ENCODE data around the gene WNK1.
A peak's percentile ranks its signal among the peaks of the same experiment; 100 is the strongest.
"Not testable (repeated sequence)": the region's sequence is repeated elsewhere in the genome, so short reads cannot be mapped to it uniquely, and the experiment has no call there.

The WNK1 gene

GRCh38 chr12:749751-750270 lies 2.6 kb upstream of the WNK1 start:
- DNase-seq (ENCODE audit: low read depth in 3 of 3), result no peak

GRCh38 chr12:750366-751191 lies 1.8 kb upstream of the WNK1 start:
- DNase-seq (ENCODE audit: low read depth in 3 of 3), result no peak

- DNase-seq (ENCODE audit: low read depth in 3 of 3), result peak; percentile 73 to 89 (median 76)
Measured at GRCh38 chr12:751192-751998, 984 bp upstream of the WNK1 start.

- peak; percentile 6 to 28 (median 10) for DNase-seq (ENCODE audit: low read depth in 3 of 3)
Measured at GRCh38 chr12:752695-753610, 574 bp downstream of the WNK1 start.

- peak; percentile 2 to 43 (median 20) for DNase-seq (ENCODE audit: low read depth in 3 of 3)
Measured at GRCh38 chr12:753611-754472, 1.5 kb downstream of the WNK1 start.

- no peak for DNase-seq (ENCODE audit: low read depth in 3 of 3)
Measured at GRCh38 chr12:754473-754820, 2.1 kb downstream of the WNK1 start.

- no peak for DNase-seq (ENCODE audit: low read depth in 3 of 3)
Measured at GRCh38 chr12:754851-755562, 2.6 kb downstream of the WNK1 start.

GRCh38 chr12:759628-760027 lies 7.2 kb downstream of the WNK1 start:
- no peak for DNase-seq (ENCODE audit: low read depth in 3 of 3)

GRCh38 chr12:761256-761655 lies 8.9 kb downstream of the WNK1 start:
- DNase-seq (ENCODE audit: low read depth in 3 of 3), result no peak

- DNase-seq (ENCODE audit: low read depth in 3 of 3), result no peak
Measured at GRCh38 chr12:765840-766239, 13.5 kb downstream of the WNK1 start.

- no peak for DNase-seq (ENCODE audit: low read depth in 3 of 3)
Measured at GRCh38 chr12:768434-768833, 16.1 kb downstream of the WNK1 start.

- DNase-seq (ENCODE audit: low read depth in 3 of 3), result no peak
Measured at GRCh38 chr12:770479-770878, 18.1 kb downstream of the WNK1 start.

GRCh38 chr12:772056-772697 lies 19.8 kb downstream of the WNK1 start:
- DNase-seq (ENCODE audit: low read depth in 3 of 3), result no peak

GRCh38 chr12:774051-774614 lies 21.8 kb downstream of the WNK1 start:
- no peak for DNase-seq (ENCODE audit: low read depth in 3 of 3)

GRCh38 chr12:775973-776771 lies 23.8 kb downstream of the WNK1 start:
- not testable (repeated sequence) for DNase-seq (ENCODE audit: low read depth in 3 of 3)

- DNase-seq (ENCODE audit: low read depth in 3 of 3), result not testable (repeated sequence)
Measured at GRCh38 chr12:776772-777373, 24.5 kb downstream of the WNK1 start.

GRCh38 chr12:777550-778047 lies 25.2 kb downstream of the WNK1 start:
- no peak for DNase-seq (ENCODE audit: low read depth in 3 of 3)

- DNase-seq (ENCODE audit: low read depth in 3 of 3), result no peak
Measured at GRCh38 chr12:778615-779014, 26.2 kb downstream of the WNK1 start.

Data from stimulated activated CD4-positive, alpha-beta T cell treated with anti-CD3 and anti-CD28 coated beads, TNF-alpha, amount 100 ng/mL, for 24 hours (primary cell).